GM18873 (cell line): ENCODE data around the gene MYOD1.

ENCODE experiments used
- ATAC-seq: cut with Tn5 transposase; IDR thresholded peaks from one replicate; pipeline ENCODE4 v1.9.1; 2021; ENCODE audit warnings: mild to moderate bottlenecking, moderate library complexity, moderate number of reproducible peaks; ENCODE audit not compliant: unreplicated experiment, low FRiP score

MYOD1 gene

GRCh38 chr11:17719028-17719937, at the start of gene MYOD1:
MYOD1 (plus strand) TSS chr11:17719571; CDS start chr11:17719783, 212 bp downstream.
- no peak for ATAC-seq

GRCh38 chr11:17672469-17672868, 46.9 kb upstream of the MYOD1 start:
- no peak for ATAC-seq

- no peak for ATAC-seq
Measured at GRCh38 chr11:17673951-17674350, 45.4 kb upstream of the MYOD1 start.

GRCh38 chr11:17682848-17683247, 36.5 kb upstream of the MYOD1 start:
- no peak for ATAC-seq

- no peak for ATAC-seq
Measured at GRCh38 chr11:17683377-17684161, 35.8 kb upstream of the MYOD1 start.

- no peak for ATAC-seq
Measured at GRCh38 chr11:17684550-17684949, 34.8 kb upstream of the MYOD1 start.

GRCh38 chr11:17686231-17686980, 33.0 kb upstream of the MYOD1 start:
- ATAC-seq, result no peak

GRCh38 chr11:17687946-17688670, 31.3 kb upstream of the MYOD1 start:
- no peak for ATAC-seq

- no peak for ATAC-seq
Measured at GRCh38 chr11:17691550-17691949, 27.8 kb upstream of the MYOD1 start.

GRCh38 chr11:17691976-17692375, 27.4 kb upstream of the MYOD1 start:
- ATAC-seq, result no peak

GRCh38 chr11:17692931-17693330, 26.4 kb upstream of the MYOD1 start:
- no peak for ATAC-seq

GRCh38 chr11:17693531-17693930, 25.8 kb upstream of the MYOD1 start:
- ATAC-seq, result no peak

GRCh38 chr11:17694494-17695110, 24.8 kb upstream of the MYOD1 start:
- ATAC-seq, result no peak

GRCh38 chr11:17695454-17696441, 23.6 kb upstream of the MYOD1 start:
- ATAC-seq, result no peak

- no peak for ATAC-seq
Measured at GRCh38 chr11:17696741-17697140, 22.6 kb upstream of the MYOD1 start.

- no peak for ATAC-seq
Measured at GRCh38 chr11:17697175-17697949, 22.0 kb upstream of the MYOD1 start.

GRCh38 chr11:17699147-17700114, 19.9 kb upstream of the MYOD1 start:
- ATAC-seq, result no peak
